Esophagus squamous epithelium (tissue), 5 donors: ENCODE data around the gene C3AR1. TPM values are rescaled to one million over a fixed set of nuclear protein-coding genes. Genes with fewer than 3 reads are reported as not detected.

Source experiments
- DNase-seq: peaks from one replicate; lab custom pipeline; 2025; lab: John Stamatoyannopoulos, UW
- H3K27ac ChIP-seq, 4 donors: fragments of 200-600 bp; sonication (generic); one replicate each; pipeline ENCODE4 v1.5.1; 2016 to 2019; ENCODE audit warnings: mild to moderate bottlenecking in 1 of 4
- H3K27me3 ChIP-seq, 4 donors: fragments of 200-600 bp; sonication (generic); 1 replicate in 3 of 4; 2 replicates in 1 of 4; pipeline versions ENCODE4 v1.5.1 to v1.6.0; 2017 to 2021; ENCODE audit warnings: antibody characterized with exemption in 1 of 4
- H3K36me3 ChIP-seq, 3 donors: fragments of 200-600 bp; sonication (generic); one replicate each; pipeline ENCODE4 v1.5.1; 2016 to 2019
- H3K4me1 ChIP-seq, 3 donors: fragments of 200-600 bp; sonication (generic); one replicate each; pipeline ENCODE4 v1.5.1; 2017 to 2019
- H3K4me3 ChIP-seq, 4 donors: fragments of 200-600 bp; sonication (generic); 1 replicate in 3 of 4; 2 replicates in 1 of 4; pipeline ENCODE4 v1.5.1; 2016 to 2019; ENCODE audit warnings: mild to moderate bottlenecking in 2 of 4, moderate library complexity in 1 of 4
- H3K9me3 ChIP-seq, 3 donors: fragments of 200-600 bp; sonication (generic); one replicate each; pipeline ENCODE4 v1.5.1; 2016 to 2019
- POLR2A ChIP-seq, 4 donors: fragments of 450-650 bp; IDR thresholded peaks; one replicate each; pipeline ENCODE4 v1.6.1; 2017; ENCODE audit warnings: antibody characterized with exemption in 4 of 4, mild to moderate bottlenecking in 4 of 4, moderate library complexity in 3 of 4
- WGBS, 2 donors: methylation state at CpG; one replicate each; pipeline ENCODE4 v1.1.5; 2018; 5-methylcytosine and 5-hydroxymethylcytosine counted together
- intact Hi-C: fragments of 100-400 bp; cut with DNase I; formaldehyde crosslinking; loops from one replicate; pipeline ENCODE4 v1.15.0; 2022
- total RNA-seq, 4 donors: library from RNA; depleted of rRNA; stranded (reverse); fragments of >200 nt; gene quantifications; one replicate each; pipeline ENCODE4 v1.1.0, GENCODE V29; 2016
- TF ChIP-seq, protein P1 (sequence below), 6 experiments: fragments of 450-650 bp in 4 of 6; fragments of 200-600 bp in 2 of 6; sonication (generic) in 2 of 6; IDR thresholded peaks; one replicate each; pipeline ENCODE4 v1.5.1; 2016 to 2019; ENCODE audit warnings: antibody characterized with exemption in 6 of 6, mild to moderate bottlenecking in 4 of 6, moderate library complexity in 4 of 6
- donor health status: DM: yes; HTN: yes; CAD: no.

The C3AR1 gene
- total RNA-seq, 4 donors from 2014 or later, result 0.15 to 9.5 (median 4.7) TPM

DNA sequence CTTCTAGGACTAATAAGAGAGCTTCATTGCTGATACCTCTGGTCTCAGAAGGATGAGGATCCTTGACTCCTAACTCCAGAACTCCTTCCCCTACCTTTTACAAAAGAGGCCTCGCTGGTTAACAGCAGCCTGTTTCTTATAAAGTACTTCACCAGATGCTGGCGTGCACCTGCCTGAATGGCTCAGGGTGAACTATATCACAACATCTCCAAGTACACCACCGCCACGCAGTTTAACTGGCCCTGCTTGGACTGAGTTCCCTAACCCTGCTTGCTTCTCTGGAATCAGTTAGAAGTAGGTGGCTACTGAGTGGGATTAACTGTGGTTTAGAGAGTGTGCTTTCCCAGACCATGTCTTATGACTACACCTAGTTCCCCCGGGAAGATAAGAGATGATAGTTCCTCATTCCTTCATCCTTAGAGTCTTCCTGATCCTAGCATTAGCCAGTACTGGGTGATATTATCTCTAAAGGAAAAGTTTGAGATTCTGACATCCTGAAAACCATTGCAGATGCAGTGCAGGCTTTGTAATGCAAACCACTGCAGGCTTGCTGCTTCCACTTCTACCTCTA lies 30.6 kb downstream of the C3AR1 start:
- Histone ChIP-seq H3K4me1 (peaks cover 48 to 78% (median 58%) of the 10 kb centered on the region in 3 donors), H3K36me3 (peaks cover 0 to 22% (median 3%) of the 10 kb centered on the region in 3 donors), H3K4me3 (peak overlapping the region in 1 of 4 donors; percentile 99), H3K9me3 (no peaks in the 10 kb centered on the region), H3K27ac (peak overlapping the region in 1 of 4 donors; percentile 95), H3K27me3 (no peaks in the 10 kb centered on the region)
- 61 to 62% methylated on average over 3 to 5 of the region's 5 CpGs for WGBS, 2 donors
- no peak for DNase-seq
- intact Hi-C loops, result no loop called here
- TF ChIP-seq, protein P1, sequence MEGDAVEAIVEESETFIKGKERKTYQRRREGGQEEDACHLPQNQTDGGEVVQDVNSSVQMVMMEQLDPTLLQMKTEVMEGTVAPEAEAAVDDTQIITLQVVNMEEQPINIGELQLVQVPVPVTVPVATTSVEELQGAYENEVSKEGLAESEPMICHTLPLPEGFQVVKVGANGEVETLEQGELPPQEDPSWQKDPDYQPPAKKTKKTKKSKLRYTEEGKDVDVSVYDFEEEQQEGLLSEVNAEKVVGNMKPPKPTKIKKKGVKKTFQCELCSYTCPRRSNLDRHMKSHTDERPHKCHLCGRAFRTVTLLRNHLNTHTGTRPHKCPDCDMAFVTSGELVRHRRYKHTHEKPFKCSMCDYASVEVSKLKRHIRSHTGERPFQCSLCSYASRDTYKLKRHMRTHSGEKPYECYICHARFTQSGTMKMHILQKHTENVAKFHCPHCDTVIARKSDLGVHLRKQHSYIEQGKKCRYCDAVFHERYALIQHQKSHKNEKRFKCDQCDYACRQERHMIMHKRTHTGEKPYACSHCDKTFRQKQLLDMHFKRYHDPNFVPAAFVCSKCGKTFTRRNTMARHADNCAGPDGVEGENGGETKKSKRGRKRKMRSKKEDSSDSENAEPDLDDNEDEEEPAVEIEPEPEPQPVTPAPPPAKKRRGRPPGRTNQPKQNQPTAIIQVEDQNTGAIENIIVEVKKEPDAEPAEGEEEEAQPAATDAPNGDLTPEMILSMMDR (IDR thresholded peaks at IDR 0.05), result no peak
- TF ChIP-seq POLR2A (IDR thresholded peaks at IDR 0.05), result no peak

DNA sequence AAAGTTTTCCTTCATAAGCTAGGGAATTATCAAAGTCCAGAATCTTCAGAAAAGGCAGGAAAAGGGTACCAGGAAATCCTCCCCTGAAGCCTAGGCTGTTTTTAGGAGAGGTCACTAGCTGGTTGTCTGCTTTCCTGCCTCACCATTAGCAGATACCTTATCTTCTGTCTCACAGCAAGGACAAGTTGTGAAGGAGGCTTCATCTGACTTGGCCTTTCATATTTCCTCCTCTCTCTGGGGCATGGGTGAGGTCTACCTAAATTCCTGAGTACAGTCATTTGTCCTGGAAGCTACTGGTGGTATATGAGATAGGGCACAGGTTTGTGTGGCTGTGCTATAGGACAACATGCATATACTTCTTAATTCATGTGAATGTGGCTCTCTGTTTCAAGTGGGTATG lies 31.4 kb downstream of the C3AR1 start:
- intact Hi-C loops, result no loop called here
- Histone ChIP-seq H3K27me3 (no peaks in the 10 kb centered on the region), H3K4me3 (peak overlapping the region in 3 of 4 donors; percentile 60 to 99 (median 82)), H3K36me3 (peaks cover 0 to 15% (median 0%) of the 10 kb centered on the region in 3 donors), H3K9me3 (no peaks in the 10 kb centered on the region), H3K4me1 (peaks cover 48 to 78% (median 58%) of the 10 kb centered on the region in 3 donors), H3K27ac (peak overlapping the region in 3 of 4 donors; percentile 1 to 95 (median 93))
- no peak for DNase-seq
- TF ChIP-seq POLR2A (IDR thresholded peaks at IDR 0.05), result no peak
- TF ChIP-seq, protein P1 (IDR thresholded peaks at IDR 0.05), result no peak

DNA sequence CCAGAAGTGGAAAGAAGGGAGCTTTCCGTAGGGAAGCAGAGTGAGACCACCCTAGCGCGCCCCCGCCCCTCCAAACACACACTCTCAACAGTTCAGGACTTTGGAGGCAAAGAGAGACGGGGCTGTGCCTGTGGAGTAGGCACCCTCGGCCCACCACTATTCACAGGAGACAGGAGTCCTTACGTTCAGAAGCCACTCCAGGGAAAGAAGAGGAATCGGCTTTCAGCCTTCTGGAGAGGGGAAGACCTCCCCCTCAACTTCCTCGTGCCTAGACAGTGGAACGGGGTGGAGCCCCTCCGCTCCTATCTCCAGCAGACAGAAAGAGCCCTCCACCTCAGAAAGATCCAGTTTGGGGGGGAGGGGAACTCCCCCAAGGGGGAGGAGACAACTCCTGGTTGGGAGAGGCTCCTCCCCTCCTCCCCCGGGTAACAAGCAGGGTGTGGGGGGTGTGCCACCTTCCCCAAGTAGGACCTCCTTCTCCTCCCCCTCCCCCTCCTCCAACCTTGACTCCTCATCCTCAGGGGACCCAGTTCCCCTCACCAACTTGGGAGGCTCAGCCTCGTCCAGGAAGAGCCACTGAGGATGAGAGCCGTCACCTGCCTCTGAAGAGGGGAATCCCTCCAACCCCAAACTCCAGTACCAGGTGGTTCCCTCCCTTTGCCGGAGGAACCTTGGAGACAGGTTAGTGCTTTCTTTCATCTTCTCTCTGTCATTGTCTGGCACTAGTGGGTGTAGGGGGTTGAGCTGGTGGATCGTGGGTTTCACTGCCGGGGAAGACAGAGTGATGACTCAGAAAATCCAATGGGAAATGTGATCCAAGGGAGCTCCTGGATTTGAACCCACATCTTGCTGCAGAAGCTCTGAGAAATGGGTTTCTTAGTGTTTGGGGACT lies 32.8 kb downstream of the C3AR1 start:
- no peak for TF ChIP-seq POLR2A (IDR thresholded peaks at IDR 0.05)
- TF ChIP-seq, protein P1 (IDR thresholded peaks at IDR 0.05), result no peak
- peak overlapping the region; percentile 93 to 98 (median 94) for H3K27ac ChIP-seq
- 7 to 24% methylated on average over 2 to 9 of the region's 17 CpGs for WGBS, 2 donors
- no peaks in the 10 kb centered on the region for H3K9me3 ChIP-seq
- no peak for DNase-seq
- intact Hi-C loops, result no loop called here
- H3K27me3 ChIP-seq, result no peaks in the 10 kb centered on the region
- peak overlapping the region; percentile 60 to 99 (median 88) for H3K4me3 ChIP-seq
- peaks cover 0 to 10% (median 0%) of the 10 kb centered on the region in 3 donors for H3K36me3 ChIP-seq
- H3K4me1 ChIP-seq, result peaks cover 42 to 66% (median 50%) of the 10 kb centered on the region in 3 donors

DNA sequence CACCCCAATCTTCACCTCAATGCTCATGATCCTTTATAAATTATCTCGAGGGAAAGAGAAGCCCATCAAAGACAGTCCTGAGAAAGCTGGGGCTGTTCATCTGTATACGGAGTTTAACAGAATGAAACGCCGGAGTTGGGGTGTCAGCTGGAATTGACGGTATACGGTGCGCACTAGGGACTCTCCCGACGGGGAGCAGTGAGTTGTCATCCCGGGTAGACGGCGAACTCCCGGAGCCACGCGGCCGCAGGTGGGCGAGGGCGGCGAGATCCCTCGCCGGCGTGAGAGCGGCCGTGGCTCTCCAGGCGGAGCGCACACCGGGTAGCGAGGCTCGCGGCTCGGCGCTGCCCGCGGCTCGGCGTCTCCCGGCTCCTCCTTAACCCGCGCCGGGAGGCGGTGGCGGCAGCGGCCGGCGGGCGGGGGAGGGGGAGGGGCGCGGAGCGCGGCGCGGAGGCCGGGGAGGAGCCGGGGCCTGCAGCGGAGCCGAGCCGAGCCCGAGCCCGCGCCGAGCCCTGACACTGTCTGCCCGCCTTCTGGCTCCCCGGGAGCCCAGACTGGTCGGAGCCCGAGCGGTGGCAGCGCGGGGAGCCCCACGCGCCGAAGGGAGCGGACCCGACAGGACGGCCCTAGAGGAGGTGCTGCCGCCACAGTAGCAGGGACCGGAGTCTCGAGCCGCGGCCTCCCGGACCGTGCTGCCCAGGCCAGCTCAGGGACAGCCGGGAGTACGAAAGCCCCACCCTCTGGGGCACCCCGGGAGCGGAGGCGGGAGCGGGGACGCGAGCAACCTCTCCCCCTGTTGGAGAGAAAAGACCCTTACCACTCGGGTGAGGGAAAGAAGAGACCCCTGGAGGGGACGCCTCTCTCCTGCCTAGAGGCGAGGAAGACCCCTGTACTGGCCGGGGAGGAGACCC lies 33.7 kb downstream of the C3AR1 start, which contains the start of gene FOXJ2:
Gene FOXJ2, plus strand, starts transcription at position 475 of the 911 bp plus-strand sequence. CDS start 7,117 bp downstream, outside the sequence.
- H3K36me3 ChIP-seq, result peaks cover 0 to 10% (median 0%) of the 10 kb centered on the region in 3 donors
- no peak for DNase-seq
- WGBS, 2 donors, result 0% methylated on average over 1 to 9 of the region's 93 CpGs
- no peaks in the 10 kb centered on the region for H3K27me3 ChIP-seq
- intact Hi-C loops, result no loop called here
- peak within 1 kb of the TSS; percentile 93 to 98 (median 94) for H3K27ac ChIP-seq
- TF ChIP-seq POLR2A (IDR thresholded peaks at IDR 0.05), result peak in 2 of 4 donors; percentile 84 to 87
- TF ChIP-seq, protein P1 (IDR thresholded peaks at IDR 0.05), result no peak
- no peaks in the 10 kb centered on the region for H3K9me3 ChIP-seq
- H3K4me1 ChIP-seq, result peaks cover 33 to 61% (median 41%) of the 10 kb centered on the region in 3 donors
- peak within 1 kb of the TSS; percentile 60 to 99 (median 88) for H3K4me3 ChIP-seq
